HFF-Myc (cell line): ENCODE data around the gene TLE2.

ENCODE experiments used
- DNase-seq: peaks from one replicate; pipeline ENCODE4 v3.0.0-alpha.2; 2011; ENCODE audit warnings: low read depth; ENCODE audit errors: extremely low read depth
- H3K4me3 ChIP-seq: replicated peaks from 2 replicates; pipeline ENCODE4 v1.5.1; 2011; ENCODE audit warnings: low read depth, mild to moderate bottlenecking, control low read depth, low read length
- TF ChIP-seq, protein P1 (sequence below): IDR thresholded peaks from 2 replicates; pipeline ENCODE4 v1.5.1; 2012; ENCODE audit warnings: mild to moderate bottlenecking, low read depth, low read length, control low read depth; ENCODE audit errors: missing control alignments

TLE2 gene

DNA sequence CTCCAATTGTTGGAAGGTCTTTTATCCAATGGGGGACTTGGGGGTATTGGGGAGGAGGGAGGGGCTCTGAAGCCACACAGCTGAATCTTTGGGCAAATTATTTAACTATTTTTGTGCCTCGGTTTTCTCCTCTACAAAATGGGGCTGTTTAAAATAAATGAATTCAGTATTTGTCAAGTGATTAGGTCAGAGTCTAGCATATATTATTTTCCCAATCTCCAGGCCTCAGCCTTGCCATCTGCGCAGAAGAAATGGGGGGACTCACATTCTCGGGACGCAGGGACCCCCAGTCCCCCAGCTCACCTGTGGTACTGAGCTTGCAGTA lies 31.7 kb upstream of the TLE2 start:
- TF ChIP-seq, protein P1, sequence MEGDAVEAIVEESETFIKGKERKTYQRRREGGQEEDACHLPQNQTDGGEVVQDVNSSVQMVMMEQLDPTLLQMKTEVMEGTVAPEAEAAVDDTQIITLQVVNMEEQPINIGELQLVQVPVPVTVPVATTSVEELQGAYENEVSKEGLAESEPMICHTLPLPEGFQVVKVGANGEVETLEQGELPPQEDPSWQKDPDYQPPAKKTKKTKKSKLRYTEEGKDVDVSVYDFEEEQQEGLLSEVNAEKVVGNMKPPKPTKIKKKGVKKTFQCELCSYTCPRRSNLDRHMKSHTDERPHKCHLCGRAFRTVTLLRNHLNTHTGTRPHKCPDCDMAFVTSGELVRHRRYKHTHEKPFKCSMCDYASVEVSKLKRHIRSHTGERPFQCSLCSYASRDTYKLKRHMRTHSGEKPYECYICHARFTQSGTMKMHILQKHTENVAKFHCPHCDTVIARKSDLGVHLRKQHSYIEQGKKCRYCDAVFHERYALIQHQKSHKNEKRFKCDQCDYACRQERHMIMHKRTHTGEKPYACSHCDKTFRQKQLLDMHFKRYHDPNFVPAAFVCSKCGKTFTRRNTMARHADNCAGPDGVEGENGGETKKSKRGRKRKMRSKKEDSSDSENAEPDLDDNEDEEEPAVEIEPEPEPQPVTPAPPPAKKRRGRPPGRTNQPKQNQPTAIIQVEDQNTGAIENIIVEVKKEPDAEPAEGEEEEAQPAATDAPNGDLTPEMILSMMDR, result no peak
- peak overlapping the region; percentile 82 for H3K4me3 ChIP-seq
- DNase-seq, result no peak

DNA sequence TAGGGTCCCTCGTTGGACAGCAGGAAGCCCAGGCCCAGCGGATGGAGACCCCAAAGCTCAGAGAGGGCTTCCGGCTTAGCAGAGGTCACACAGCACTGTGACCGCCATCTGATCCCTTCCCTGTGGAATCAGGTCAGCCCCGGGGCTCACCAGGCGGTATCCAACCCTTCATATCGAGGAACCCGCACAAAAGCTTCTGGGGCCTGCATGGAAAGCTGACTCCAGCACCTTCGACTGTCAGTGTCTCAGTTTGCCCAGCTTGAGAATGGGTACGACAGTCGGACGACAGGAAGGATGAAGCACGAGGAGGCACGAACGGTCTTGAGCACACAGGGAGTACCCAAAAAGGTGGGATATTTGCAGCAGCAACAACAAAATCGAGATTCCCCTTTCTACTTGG lies 30.6 kb upstream of the TLE2 start:
- H3K4me3 ChIP-seq, result no peak overlapping the region
- TF ChIP-seq, protein P1, result no peak

DNA sequence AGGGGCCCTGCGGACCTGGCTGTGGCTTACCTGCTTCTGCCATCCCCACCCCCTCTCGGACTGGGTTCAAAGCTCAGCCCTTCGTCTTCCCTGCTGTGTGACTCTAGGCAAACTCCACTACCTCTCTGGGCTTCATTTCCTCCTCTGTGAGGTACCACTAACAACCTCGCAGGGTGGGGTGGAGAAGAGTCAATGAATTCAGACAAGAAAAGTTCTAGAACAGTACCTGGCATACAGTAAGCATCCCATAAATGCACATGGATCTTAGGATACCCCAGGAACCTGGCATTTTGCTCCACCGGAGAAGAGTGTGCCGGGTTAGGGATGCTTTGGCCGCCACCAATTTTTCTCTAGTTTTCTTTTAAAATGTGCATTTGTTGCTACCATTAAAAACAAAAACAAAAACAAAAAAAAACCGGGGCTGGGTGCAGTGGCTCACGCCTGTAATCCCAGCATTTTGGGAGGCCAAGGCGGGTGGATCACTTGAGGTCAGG lies 29.8 kb upstream of the TLE2 start:
- TF ChIP-seq, protein P1, result no peak
- no peak overlapping the region for H3K4me3 ChIP-seq
- DNase-seq, result no peak

More for the DNA sequence above, 30.6 kb upstream of the TLE2 start:
- no peak for DNase-seq

DNA sequence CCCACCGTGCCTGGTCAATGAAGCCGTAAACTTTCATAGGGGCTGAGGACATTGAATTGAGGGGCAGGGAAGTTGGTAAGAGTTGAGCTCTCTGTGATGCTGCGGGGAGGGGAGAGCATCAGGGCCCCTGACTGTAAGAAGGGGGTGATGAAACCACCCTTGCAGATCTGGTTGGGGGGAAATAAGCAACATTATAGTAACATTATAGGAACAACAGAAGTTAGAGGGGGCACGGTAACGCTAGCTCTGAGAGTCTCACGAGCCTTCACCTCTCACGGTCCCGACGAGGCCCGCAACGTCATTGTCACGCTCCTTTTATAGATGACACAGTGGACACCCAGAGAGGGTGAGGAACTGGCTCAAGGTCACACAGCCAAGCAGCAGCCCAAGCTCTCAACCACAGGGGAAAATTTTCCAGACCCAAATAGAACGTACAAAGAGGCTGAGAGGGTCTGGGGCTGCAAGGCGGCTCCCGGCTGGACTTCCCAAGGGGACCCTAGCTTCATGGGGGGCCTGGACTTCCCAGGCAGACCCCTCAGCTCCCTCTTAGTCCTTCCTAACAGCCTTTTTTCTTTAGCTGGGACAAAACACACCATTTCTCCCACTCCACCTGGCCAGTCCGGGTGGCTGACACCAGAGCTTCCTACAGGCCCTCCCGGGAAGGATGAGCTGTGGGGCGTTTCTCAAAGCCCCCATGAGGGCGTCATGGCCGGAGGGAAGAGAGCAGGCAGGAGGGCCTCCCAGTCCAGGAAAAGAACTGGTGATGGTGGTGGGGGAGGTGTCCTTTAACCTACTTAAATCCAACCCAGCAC lies 29.1 kb upstream of the TLE2 start:
- no peak for DNase-seq
- no peak overlapping the region for H3K4me3 ChIP-seq
- TF ChIP-seq, protein P1, result no peak

DNA sequence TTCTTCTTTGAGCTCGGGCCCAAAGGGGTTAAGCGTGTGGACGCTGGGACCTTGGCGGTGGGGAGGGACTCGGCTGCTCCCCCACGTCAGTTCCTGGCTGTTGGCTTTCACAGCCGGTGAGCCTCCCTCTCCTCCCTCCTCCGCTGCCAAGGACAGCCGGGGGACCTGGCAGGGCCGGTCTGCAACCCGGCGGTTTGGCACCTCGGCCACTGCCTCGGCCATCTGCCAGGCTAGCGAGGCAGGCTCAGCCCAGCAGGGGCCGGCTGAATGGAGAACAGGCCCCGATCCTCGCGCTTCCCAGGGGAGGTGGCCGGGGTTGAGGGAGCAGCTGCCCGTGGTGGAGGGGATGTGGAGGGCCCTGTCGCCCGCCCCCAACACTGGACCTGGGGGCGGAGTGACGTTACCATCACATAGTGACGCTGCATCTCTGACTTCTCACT lies 28.2 kb upstream of the TLE2 start:
- H3K4me3 ChIP-seq, result no peak overlapping the region
- no peak for DNase-seq
- TF ChIP-seq, protein P1, result no peak

DNA sequence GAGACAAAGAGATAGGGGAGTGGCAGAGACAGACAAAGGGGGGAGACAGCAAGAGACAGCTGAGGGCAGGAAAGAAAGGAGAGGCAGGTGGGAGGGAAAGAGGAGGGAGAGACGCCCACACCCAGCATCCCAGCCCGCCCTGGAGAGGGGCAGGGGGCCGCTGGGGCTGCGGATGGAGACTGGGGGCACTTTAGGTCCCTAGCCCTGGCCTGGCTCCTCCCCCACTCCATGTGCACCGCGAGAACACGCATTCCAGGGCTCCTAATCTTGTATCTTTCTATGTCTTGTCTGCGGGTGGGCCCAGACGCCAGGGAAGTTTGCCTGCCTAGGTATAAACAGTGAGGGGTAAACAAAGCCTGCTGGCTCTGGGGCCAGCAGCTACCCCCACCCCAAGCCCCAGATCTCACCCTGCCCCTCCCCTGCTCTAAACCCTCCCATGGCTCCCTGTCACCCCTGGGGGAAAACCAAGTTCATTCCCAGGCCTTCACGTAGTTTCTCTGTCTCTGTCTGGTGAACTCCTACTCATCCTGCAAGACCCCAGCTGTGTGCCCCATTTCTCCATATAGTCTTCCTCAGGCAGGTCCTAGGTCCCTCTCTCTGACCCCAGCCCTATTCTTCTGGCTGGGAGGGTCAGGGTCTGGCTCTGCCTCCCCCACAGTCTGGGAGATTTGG lies 27.5 kb upstream of the TLE2 start:
- no peak for DNase-seq
- TF ChIP-seq, protein P1, result no peak
- no peak overlapping the region for H3K4me3 ChIP-seq
